CD4-positive, alpha-beta T cell treated with Interleukin-12 subunit alpha and Interleukin-12 subunit beta, for 1 hour (primary cell): ENCODE results near the gene NPIPB6.

ENCODE experiments used
- DNase-seq: peaks from one replicate; pipeline ENCODE4 v3.0.0-alpha.2; 2020

Gene NPIPB6

GRCh38 chr16:28321700-28322411 is 41.5 kb downstream of the NPIPB6 start:
- peak; percentile 32 for DNase-seq

- DNase-seq, result no peak
Observed at GRCh38 chr16:28320741-28321140, 42.6 kb downstream of the NPIPB6 start.

DNA sequence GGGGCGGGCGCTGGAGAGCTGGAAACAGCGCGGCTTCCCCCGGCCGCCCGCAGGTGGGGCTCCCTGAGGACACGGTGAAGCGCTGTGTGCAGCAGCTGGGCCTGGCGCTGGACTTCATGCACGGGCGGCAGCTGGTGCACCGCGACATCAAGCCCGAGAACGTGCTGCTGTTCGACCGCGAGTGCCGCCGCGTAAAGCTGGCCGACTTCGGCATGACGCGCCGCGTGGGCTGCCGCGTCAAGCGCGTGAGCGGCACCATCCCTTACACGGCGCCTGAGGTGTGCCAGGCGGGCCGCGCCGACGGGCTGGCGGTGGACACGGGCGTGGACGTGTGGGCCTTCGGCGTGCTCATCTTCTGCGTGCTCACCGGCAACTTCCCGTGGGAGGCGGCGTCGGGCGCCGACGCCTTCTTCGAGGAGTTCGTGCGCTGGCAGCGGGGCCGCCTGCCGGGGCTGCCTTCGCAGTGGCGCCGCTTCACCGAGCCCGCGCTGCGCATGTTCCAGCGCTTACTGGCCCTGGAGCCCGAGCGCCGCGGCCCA is 43.2 kb downstream of the NPIPB6 start:
- DNase-seq, result no peak

DNA sequence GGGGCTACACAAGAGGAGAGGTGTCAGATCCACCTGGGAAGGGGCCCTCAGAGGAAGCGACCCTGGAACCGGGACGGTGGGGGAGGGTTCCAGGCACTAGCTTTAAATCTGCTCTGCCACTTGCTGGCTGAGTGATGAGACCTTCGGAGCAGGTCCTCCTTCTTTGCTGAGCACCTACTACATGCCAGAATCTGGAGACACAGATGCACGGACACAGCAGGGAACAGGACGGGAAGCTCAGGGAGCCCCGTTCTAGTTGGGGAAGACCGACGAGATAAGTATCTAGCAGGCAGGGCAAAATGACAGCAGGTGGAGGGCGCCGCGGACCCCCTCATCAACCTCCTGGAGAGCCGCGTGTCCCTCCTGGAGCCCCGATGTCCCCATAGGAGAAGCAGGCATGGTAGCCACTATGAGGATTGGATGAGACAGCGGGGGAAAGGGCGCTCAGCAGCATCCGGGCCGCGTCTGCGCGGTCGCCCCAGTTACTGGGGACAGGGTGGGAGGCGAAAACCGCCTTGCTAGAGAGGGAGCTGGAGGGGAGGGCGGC is 43.8 kb downstream of the NPIPB6 start:
- no peak for DNase-seq

- no peak for DNase-seq
Observed at GRCh38 chr16:28318042-28318744, 45.1 kb downstream of the NPIPB6 start.

GRCh38 chr16:28317040-28317880 is 46.0 kb downstream of the NPIPB6 start:
- DNase-seq, result peak; percentile 77

- DNase-seq, result no peak
Observed at GRCh38 chr16:28316054-28316453, 47.3 kb downstream of the NPIPB6 start.

GRCh38 chr16:28313587-28313986 is 49.7 kb downstream of the NPIPB6 start:
- DNase-seq, result no peak

- no peak for DNase-seq
Observed at GRCh38 chr16:28312327-28312726, 51.0 kb downstream of the NPIPB6 start.

DNA sequence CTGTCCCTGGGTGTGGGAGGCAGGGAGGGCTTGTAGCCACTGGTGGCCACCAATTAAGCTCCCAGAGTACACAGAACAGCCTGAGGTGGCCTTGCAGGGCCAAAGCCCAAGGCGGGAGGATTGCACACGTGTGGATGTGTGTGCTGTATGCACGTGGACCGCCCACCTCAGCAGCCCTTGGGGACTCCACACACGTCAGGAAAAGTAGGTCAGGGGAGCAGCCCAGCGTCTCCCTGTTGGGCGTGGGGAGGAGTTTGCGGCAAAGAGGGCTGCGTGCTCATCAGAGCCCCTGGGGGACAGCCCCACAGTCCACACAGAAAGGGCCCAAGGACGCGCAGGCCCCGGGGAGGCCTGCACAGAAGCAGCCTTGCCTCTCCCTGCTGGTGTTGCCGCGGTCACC is 51.4 kb downstream of the NPIPB6 start:
- DNase-seq, result no peak

DNA sequence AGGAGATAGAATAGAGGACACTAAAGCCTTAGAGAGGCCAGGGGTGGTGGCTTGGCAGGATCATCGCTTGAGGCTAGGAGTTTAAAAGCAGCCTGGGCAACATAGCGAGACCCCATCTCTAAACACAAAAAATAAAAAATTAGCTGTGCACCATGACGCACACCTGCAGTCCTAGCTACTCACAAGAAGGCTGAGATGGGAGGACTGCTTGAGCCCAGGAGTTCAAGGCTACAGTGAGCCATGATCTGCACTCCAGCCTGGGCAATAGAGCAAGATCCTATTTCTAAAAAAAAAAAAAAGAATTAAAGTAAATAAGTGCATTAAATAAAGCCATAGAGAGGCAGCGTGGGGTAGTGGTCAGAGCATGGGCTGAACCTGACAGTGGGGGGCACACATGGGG is 51.9 kb downstream of the NPIPB6 start:
- DNase-seq, result no peak

- no peak for DNase-seq
Observed at GRCh38 chr16:28310796-28311195, 52.5 kb downstream of the NPIPB6 start.

GRCh38 chr16:28309811-28310311 is 53.4 kb downstream of the NPIPB6 start:
- peak; percentile 89 for DNase-seq

DNA sequence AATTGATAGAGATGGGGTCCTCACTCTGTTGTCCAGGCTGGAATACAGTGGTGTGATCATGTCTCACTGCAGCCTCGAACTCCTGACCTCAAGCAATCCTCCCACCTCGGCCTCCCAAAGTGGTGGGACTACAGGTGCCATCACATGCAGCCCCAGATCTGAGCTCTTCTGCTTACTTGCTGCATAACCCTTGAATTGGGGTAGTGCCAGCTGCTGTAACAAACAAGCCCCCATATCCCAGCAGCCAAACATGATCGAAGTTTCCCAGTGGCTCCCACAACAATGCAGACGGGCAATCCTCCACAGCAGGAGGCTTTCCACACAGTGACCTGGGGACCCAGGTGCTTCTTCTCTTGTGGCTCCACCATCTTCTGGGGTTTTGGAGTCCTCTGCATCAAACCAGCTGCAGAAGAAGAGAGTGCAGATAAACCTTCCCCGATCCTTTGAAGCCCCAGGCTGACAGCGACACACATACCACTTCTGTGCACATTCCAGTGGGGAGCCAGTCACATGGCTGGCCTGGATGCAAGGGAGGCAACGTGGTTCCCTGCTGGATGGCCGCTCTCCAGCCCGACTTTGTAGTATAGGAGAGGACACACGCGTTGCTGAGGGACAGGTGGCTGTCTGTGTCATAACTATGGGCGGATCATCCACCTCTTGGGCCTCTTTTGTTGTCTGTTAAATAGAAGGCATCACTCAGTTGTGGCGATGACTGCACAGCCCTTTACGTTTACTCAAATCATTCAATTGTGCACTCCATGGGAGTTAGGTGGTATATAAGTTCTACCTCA is 54.3 kb downstream of the NPIPB6 start:
- DNase-seq, result no peak

DNA sequence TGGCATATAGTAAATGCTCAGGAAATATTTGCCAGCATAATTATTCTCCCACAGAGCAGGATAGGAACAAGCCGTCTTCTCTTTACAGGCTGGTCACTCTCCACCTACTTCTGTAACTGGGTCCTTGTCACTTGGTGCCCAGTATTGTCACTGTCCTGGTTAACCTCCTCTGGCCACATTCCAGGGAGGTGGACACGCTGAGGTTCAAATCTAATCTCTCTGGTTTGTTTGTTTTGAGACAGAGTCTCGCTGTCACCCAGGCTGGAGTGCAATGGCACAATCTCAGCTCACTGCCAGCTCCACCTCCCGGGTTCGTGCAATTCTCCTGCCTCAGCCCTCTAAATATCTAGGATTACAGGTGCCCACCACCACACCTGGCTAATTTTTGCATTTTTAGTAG is 55.4 kb downstream of the NPIPB6 start:
- no peak for DNase-seq

GRCh38 chr16:28304214-28304613 is 59.1 kb downstream of the NPIPB6 start:
- no peak for DNase-seq

GRCh38 chr16:28303132-28303531 is 60.2 kb downstream of the NPIPB6 start:
- no peak for DNase-seq

- no peak for DNase-seq
Observed at GRCh38 chr16:28301620-28302019, 61.7 kb downstream of the NPIPB6 start.

- no peak for DNase-seq
Observed at GRCh38 chr16:28301154-28301553, 62.2 kb downstream of the NPIPB6 start.

DNA sequence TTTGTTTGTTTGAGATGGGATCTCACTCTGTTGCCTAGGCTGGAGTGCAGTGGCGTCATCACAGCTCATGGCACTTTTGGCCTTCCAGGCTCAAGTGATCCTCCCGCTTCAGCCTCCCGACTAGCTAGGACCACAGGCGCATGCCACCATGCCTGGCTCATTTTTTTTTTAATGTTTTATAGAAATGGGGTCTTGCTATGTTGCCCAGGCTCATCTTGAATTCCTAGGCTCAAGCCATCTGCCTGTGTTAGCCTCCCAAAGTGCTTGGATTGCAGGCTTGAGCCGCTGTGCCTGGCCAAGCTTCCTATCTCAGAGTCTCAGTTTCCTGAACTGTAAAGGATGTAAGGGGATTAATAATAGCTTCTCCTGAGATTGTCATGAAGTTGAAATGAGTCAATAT is 63.0 kb downstream of the NPIPB6 start:
- no peak for DNase-seq

DNA sequence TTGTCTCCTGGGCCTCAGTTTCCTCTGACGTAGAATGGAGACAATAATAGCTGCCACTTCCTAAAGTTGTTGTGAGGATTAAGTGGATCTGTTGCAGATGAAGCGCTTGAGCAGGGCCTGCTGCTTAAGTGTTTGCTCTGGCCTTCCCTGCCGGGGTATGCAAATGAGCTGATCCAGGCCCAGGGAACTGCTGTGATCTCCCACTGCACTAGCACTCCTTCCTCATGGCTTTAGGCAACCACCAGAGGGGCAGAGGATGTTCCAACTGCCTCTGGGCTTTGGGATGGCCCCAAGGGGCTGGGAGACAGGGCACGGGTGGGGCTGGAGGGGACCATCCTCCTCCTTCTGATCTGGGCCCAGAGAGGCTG is 64.8 kb downstream of the NPIPB6 start:
- no peak for DNase-seq
